DND-41 (cell line): ENCODE measurements around the gene SLC22A31.

Source experiments
- ATAC-seq: fragments of 200-7000 bp; cut with Tn5 transposase; 3 replicates; pipeline ENCODE4 v1.9.1; 2021; ENCODE audit warnings: low read depth; ENCODE audit not compliant: insufficient read depth
- DNase-seq: peaks from one replicate; pipeline ENCODE4 v3.0.0-alpha.2; 2020
- H2AFZ ChIP-seq: 2 replicates; pipeline ENCODE4 v1.6.0; 2012; ENCODE audit warnings: low read depth, low read length
- H3K27ac ChIP-seq: 2 replicates; pipeline ENCODE4 v1.5.1; 2012; ENCODE audit warnings: low read length, inconsistent platforms
- H3K27me3 ChIP-seq: fragments of 200-600 bp; sonication (generic); 2 replicates; pipeline ENCODE4 v1.6.0; 2012; ENCODE audit warnings: low read length, mild to moderate bottlenecking, inconsistent platforms; ENCODE audit not compliant: insufficient read depth, poor library complexity
- H3K36me3 ChIP-seq: 2 replicates; pipeline ENCODE4 v1.5.1; 2012; ENCODE audit warnings: low read length, inconsistent platforms; ENCODE audit not compliant: insufficient read depth
- H3K4me1 ChIP-seq: 2 replicates; pipeline ENCODE4 v1.5.1; 2012; ENCODE audit warnings: mild to moderate bottlenecking, low read length; ENCODE audit not compliant: insufficient read depth
- H3K4me2 ChIP-seq: 2 replicates; pipeline ENCODE4 v1.6.0; 2012; ENCODE audit warnings: mild to moderate bottlenecking, moderate library complexity, low read length, inconsistent platforms; ENCODE audit not compliant: insufficient read depth
- H3K4me3 ChIP-seq, 2 experiments: fragments of 200-600 bp in 1 of 2; shearing (Covaris generic) in 1 of 2; 2 replicates each; pipeline ENCODE4 v1.5.1; 2012 to 2016; ENCODE audit warnings: inconsistent platforms in 2 of 2, low read length in 2 of 2, mild to moderate bottlenecking in 2 of 2, low read depth in 1 of 2, moderate library complexity in 1 of 2
- H3K79me2 ChIP-seq: 2 replicates; pipeline ENCODE4 v1.6.0; 2012; ENCODE audit warnings: low read length, inconsistent platforms; ENCODE audit not compliant: insufficient read depth
- H3K9ac ChIP-seq: 2 replicates; pipeline ENCODE4 v1.6.0; 2012; ENCODE audit warnings: low read depth, mild to moderate bottlenecking, inconsistent platforms, low read length, moderate library complexity
- H3K9me3 ChIP-seq: 2 replicates; pipeline ENCODE4 v1.5.1; 2012; ENCODE audit warnings: low read length, moderate library complexity, mild to moderate bottlenecking, inconsistent platforms; ENCODE audit not compliant: insufficient read depth, severe bottlenecking
- H4K20me1 ChIP-seq: 2 replicates; pipeline ENCODE4 v1.6.0; 2012; ENCODE audit warnings: low read length; ENCODE audit not compliant: insufficient read depth
- EZH2 ChIP-seq: IDR thresholded peaks from 3 replicates; pipeline ENCODE4 v1.6.1; 2012; ENCODE audit warnings: borderline replicate concordance, low read depth, mild to moderate bottlenecking, moderate library complexity, low read length, inconsistent platforms; ENCODE audit not compliant: severe bottlenecking
- TF ChIP-seq, protein P1 (sequence below): IDR thresholded peaks from 2 replicates; pipeline ENCODE4 v1.5.1; 2012; ENCODE audit warnings: borderline replicate concordance, low read length, moderate library complexity, mild to moderate bottlenecking; ENCODE audit not compliant: poor library complexity, severe bottlenecking; ENCODE audit errors: extremely low read depth

The SLC22A31 gene

DNA sequence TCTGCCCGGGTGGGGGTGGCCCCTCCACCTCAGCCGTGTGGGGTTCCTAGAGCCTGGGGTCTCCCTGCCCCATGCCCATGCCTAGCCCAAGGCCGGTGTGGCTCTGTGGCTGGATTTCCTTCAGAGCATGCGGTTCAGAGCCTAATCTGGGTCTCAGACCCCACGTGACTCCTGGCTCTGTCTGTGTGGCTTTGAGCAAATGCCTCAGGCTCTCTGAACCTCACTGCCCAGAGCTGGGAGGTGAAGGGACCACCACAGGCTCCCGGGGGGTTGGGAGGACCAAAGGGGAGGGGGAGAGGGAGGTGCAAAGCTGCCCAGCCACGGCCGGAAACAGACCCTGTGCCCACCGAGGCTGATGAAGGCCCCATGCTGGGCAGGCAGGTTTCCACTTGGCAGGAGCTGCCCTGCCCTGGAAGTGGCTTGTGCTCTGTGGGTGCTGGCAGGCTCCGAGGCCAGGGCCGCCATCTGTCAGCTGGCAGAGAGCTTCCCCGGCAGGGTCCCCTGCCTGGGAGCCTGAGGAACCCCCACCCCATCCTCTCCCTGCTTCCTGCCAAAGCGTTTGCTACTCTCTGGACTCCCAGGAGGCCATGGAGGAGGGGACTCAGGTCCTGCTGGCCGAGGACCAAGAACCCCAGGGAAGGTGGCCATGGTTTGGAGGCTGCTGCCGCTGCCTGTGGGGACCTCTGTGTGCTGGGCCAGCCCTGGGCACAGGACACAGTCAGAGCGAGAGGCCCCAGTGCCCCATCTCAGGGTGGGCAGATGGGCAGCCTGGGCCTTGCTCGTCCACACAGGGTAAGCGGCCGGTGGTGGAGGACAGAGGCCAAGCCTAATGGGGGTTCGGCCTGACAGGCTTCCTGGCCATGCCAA is 24.8 kb downstream of the SLC22A31 start:
- H2AFZ ChIP-seq, result no peak overlapping the region
- H3K9ac ChIP-seq, result no peak overlapping the region
- H3K36me3 ChIP-seq, result no peaks in the 10 kb centered on the region
- TF ChIP-seq EZH2, result no peak
- TF ChIP-seq, protein P1, sequence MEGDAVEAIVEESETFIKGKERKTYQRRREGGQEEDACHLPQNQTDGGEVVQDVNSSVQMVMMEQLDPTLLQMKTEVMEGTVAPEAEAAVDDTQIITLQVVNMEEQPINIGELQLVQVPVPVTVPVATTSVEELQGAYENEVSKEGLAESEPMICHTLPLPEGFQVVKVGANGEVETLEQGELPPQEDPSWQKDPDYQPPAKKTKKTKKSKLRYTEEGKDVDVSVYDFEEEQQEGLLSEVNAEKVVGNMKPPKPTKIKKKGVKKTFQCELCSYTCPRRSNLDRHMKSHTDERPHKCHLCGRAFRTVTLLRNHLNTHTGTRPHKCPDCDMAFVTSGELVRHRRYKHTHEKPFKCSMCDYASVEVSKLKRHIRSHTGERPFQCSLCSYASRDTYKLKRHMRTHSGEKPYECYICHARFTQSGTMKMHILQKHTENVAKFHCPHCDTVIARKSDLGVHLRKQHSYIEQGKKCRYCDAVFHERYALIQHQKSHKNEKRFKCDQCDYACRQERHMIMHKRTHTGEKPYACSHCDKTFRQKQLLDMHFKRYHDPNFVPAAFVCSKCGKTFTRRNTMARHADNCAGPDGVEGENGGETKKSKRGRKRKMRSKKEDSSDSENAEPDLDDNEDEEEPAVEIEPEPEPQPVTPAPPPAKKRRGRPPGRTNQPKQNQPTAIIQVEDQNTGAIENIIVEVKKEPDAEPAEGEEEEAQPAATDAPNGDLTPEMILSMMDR, result no peak
- no peak overlapping the region for H3K4me2 ChIP-seq
- H3K9me3 ChIP-seq, result no peaks in the 10 kb centered on the region
- peaks cover 7% of the 10 kb centered on the region for H3K4me1 ChIP-seq
- H4K20me1 ChIP-seq, result peaks cover 33% of the 10 kb centered on the region
- ATAC-seq, result no peak
- DNase-seq, result no peak
- no peak overlapping the region for H3K4me3 ChIP-seq
- peaks cover 5% of the 10 kb centered on the region for H3K27me3 ChIP-seq
- no peak overlapping the region for H3K27ac ChIP-seq
- no peaks in the 10 kb centered on the region for H3K79me2 ChIP-seq

DNA sequence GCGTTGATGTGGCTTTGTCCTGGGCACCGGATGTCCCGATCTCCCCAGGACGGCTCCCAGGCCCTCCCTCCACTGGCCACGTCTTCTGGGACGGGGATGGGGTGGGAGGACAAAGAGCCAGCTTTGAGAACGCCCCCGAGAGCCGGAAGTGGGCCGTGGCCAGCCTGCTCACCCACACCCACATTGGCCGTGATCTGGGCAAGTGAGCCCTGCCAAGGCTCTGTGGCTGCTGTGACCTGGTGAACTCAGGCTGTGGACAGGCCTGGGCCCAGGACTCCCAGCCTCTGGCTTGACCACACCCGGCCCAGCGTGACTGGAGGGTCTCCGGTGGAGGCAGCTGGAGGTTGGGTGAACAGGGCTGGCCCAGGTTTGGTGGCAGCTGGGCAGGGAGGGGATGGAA is 25.5 kb downstream of the SLC22A31 start:
- Histone ChIP-seq H3K27me3 (peaks cover 5% of the 10 kb centered on the region), H4K20me1 (peaks cover 39% of the 10 kb centered on the region), H3K27ac (no peak overlapping the region), H3K79me2 (no peaks in the 10 kb centered on the region), H3K9me3 (no peaks in the 10 kb centered on the region), H2AFZ (no peak overlapping the region), H3K36me3 (no peaks in the 10 kb centered on the region), H3K4me2 (no peak overlapping the region), H3K4me1 (peaks cover 12% of the 10 kb centered on the region), H3K4me3 (no peak overlapping the region), H3K9ac (no peak overlapping the region)
- DNase-seq (no peak), ATAC-seq (no peak)
- no peak for TF ChIP-seq EZH2
- TF ChIP-seq, protein P1, result no peak

DNA sequence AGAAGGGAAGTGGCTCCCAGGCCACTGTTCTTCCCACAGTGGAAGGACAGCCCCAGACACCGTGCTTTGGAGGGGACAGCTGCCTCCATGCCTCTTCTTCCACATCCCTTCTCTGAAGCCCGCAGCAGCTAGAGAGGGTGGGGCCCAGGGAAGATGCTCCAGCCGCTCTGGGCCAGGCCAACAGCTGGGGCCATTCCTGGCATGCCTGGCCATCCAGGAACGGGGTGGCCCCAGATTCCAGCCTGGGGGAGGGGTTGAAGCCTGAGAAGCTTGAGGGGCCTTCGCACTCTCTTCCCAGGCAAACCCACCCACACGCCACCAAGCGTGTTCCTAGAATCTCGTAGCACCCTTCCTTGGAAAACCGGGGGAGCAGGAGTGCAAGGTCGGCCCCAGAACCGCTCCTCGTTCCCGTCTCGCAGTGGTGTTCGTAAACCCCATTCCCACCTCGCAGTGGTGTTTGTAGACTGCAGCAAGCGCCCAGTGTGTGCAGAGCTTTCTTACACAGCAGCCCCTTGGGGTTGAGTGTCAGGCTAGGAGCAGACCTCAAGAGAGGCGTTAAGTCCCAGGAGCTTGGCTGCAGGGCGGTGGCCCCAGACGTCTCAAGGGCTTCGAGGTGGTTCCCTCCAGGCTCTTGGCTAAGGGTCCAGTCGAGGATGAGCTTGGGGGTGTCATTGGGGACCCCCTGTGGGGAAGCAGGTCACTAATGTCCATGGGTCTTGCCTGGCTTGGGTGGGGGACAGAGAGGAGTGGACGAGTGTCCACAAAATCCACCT is 26.1 kb downstream of the SLC22A31 start:
- ATAC-seq, result no peak
- H3K4me1 ChIP-seq, result peaks cover 12% of the 10 kb centered on the region
- no peak overlapping the region for H2AFZ ChIP-seq
- no peaks in the 10 kb centered on the region for H3K9me3 ChIP-seq
- H3K4me3 ChIP-seq, result no peak overlapping the region
- no peaks in the 10 kb centered on the region for H3K36me3 ChIP-seq
- TF ChIP-seq EZH2, result no peak
- TF ChIP-seq, protein P1, result no peak
- no peak overlapping the region for H3K4me2 ChIP-seq
- no peak overlapping the region for H3K27ac ChIP-seq
- H4K20me1 ChIP-seq, result peaks cover 42% of the 10 kb centered on the region
- H3K27me3 ChIP-seq, result peaks cover 5% of the 10 kb centered on the region
- H3K79me2 ChIP-seq, result no peaks in the 10 kb centered on the region
- DNase-seq, result no peak
- H3K9ac ChIP-seq, result no peak overlapping the region
